K562 (cell line): ENCODE measurements around the gene ELF3. TPM values are rescaled to one million over a fixed set of nuclear protein-coding genes. Genes with fewer than 3 reads are reported as not detected.
A peak's percentile ranks its signal among the peaks of the same experiment; 100 is the strongest.

Source experiments
- ATAC-seq: fragments of 200-7000 bp; cut with Tn5 transposase; 3 replicates; pipeline ENCODE4 v1.9.1; 2020; ENCODE audit warnings: moderate library complexity
- BruUV-seq: library from RNA; stranded (reverse); fragments of 400-500 nt; replicated peaks from 2 replicates; lab custom pipeline; 2021; lab: Mats Ljungman, UMichigan
- CTCF ChIA-PET: fragments of 300-600 bp; formaldehyde crosslinking; extraction: SDS; loops from one replicate; lab custom pipeline; 2021; ENCODE audit warnings: low intra/inter-chr PET ratio; lab: Yijun Ruan, JAX
- POLR2A ChIA-PET: fragments of 300-600, 350-650 bp; sonication (Branson Sonifier 250); formaldehyde crosslinking; extraction: SDS; loops from one replicate; lab custom pipeline; 2021; ENCODE audit warnings: antibody characterized with exemption, inconsistent platforms; lab: Yijun Ruan, JAX
- DNase-seq, 4 experiments: peaks; one replicate each; pipeline versions ENCODE4 v3.0.0 to v3.0.0-alpha.2; 2011 to 2018; ENCODE audit warnings: low spot score in 3 of 4, mixed read lengths in 3 of 4; ENCODE audit errors: extremely low read depth in 1 of 4
- FAIRE-seq: peaks from 2 replicates; lab custom pipeline; 2011; peaks lifted over from hg19 to GRCh38; lab: Jason Lieb, UNC
- H2AFZ ChIP-seq: 2 replicates; pipeline ENCODE4 v1.6.0; 2011; ENCODE audit warnings: low read depth, low read length, control low read depth, inconsistent platforms
- H3K27ac ChIP-seq: fragments of 200-600 bp; 3 replicates; pipeline ENCODE4 v1.8.0; 2011; ENCODE audit warnings: low read depth, mild to moderate bottlenecking, control low read depth, inconsistent platforms, low read length, moderate library complexity, mixed read lengths; ENCODE audit errors: extremely low read depth
- H3K27me3 ChIP-seq, 2 experiments: fragments of 300-600 bp in 1 of 2; 2 replicates in 1 of 2; 3 replicates in 1 of 2; pipeline versions ENCODE4 v1.6.0 to v1.8.0; 2011; ENCODE audit warnings: inconsistent platforms in 2 of 2, low read length in 2 of 2, mild to moderate bottlenecking in 1 of 2, mixed read lengths in 1 of 2, moderate library complexity in 1 of 2; ENCODE audit not compliant: control insufficient read depth in 2 of 2, insufficient read depth in 2 of 2
- H3K36me3 ChIP-seq: fragments of 300-600 bp; 3 replicates; pipeline ENCODE4 v1.8.0; 2011; ENCODE audit warnings: mild to moderate bottlenecking, low read length, inconsistent platforms; ENCODE audit not compliant: control insufficient read depth, insufficient read depth
- H3K4me1 ChIP-seq, 2 experiments: fragments of 200-600 bp in 1 of 2; replicated peaks in 1 of 2; 2 replicates in 1 of 2; 3 replicates in 1 of 2; pipeline versions ENCODE4 v1.5.1 to v1.8.0; 2011; ENCODE audit warnings: inconsistent platforms in 2 of 2, low read length in 2 of 2, mild to moderate bottlenecking in 1 of 2, mixed read lengths in 1 of 2, moderate library complexity in 1 of 2; ENCODE audit not compliant: control insufficient read depth in 2 of 2, insufficient read depth in 2 of 2
- H3K4me2 ChIP-seq: 2 replicates; pipeline ENCODE4 v1.6.1; 2011; ENCODE audit warnings: low read length, control low read depth, inconsistent platforms, mixed read lengths; ENCODE audit not compliant: insufficient read depth
- H3K4me3 ChIP-seq: fragments of 200-600 bp; sonication (generic), shearing (Covaris generic); 2 replicates; pipeline ENCODE4 v1.5.1; 2016; ENCODE audit warnings: control low read depth, inconsistent platforms
- H3K79me2 ChIP-seq: fragments of 200-600 bp; 3 replicates; pipeline ENCODE4 v1.8.0; 2011; ENCODE audit warnings: low read length, inconsistent platforms; ENCODE audit not compliant: control insufficient read depth, insufficient read depth
- H3K9ac ChIP-seq, 2 experiments: 2 replicates each; pipeline versions ENCODE4 v1.6.0 to v1.6.1; 2011; ENCODE audit warnings: low read depth in 2 of 2, low read length in 2 of 2, control low read depth in 1 of 2, inconsistent platforms in 1 of 2, mild to moderate bottlenecking in 1 of 2, mixed read lengths in 1 of 2; ENCODE audit not compliant: insufficient read depth in 1 of 2
- H3K9me1 ChIP-seq: one replicate; pipeline ENCODE4 v1.6.0; 2011; ENCODE audit warnings: inconsistent platforms, mild to moderate bottlenecking, low read length, moderate library complexity; ENCODE audit not compliant: control insufficient read depth, insufficient read depth
- H3K9me3 ChIP-seq: replicated peaks from 2 replicates; pipeline ENCODE4 v1.5.1; 2011; ENCODE audit warnings: low read depth, low read length, inconsistent platforms; ENCODE audit not compliant: control insufficient read depth, insufficient read depth
- H4K20me1 ChIP-seq: replicated peaks from 2 replicates; pipeline ENCODE4 v1.6.1; 2011; ENCODE audit warnings: low read length, inconsistent platforms, mixed read lengths; ENCODE audit not compliant: control insufficient read depth, insufficient read depth
- EWSR1 ChIP-seq: fragments of 450-650 bp; IDR thresholded peaks from 2 replicates; pipeline ENCODE4 v1.6.1; 2018; ENCODE audit warnings: borderline replicate concordance, mild to moderate bottlenecking, low read depth, moderate library complexity; ENCODE audit not compliant: partially characterized antibody
- FUS ChIP-seq: fragments of 200-400 bp; formaldehyde crosslinking; optimal IDR thresholded peaks from 2 replicates; pipeline ENCODE3; 2017; ENCODE audit warnings: low read depth, low read length
- GABPB2 ChIP-seq: fragments of 250-450 bp; sonication (Bioruptor Pico); conservative IDR thresholded peaks from 2 replicates; pipeline ENCODE4 v1.5.1; 2021; ENCODE audit warnings: mild to moderate bottlenecking
- LEF1 ChIP-seq: fragments of 450-650 bp; IDR thresholded peaks from 2 replicates; pipeline ENCODE4 v1.6.1; 2016; ENCODE audit warnings: mild to moderate bottlenecking
- MEF2D ChIP-seq: conservative IDR thresholded peaks from 2 replicates; pipeline ENCODE4 v1.6.1; 2016; ENCODE audit warnings: low read depth, missing genetic modification characterization, missing compliant biosample characterization
- MTA2 ChIP-seq: fragments of 450-650 bp; IDR thresholded peaks from 2 replicates; pipeline ENCODE4 v1.6.1; 2016; ENCODE audit warnings: low read depth
- NCOA1 ChIP-seq: fragments of 450-650 bp; IDR thresholded peaks from 2 replicates; pipeline ENCODE4 v1.6.1; 2016; ENCODE audit warnings: low read depth
- NFATC3 ChIP-seq: fragments of 450-650 bp; IDR thresholded peaks from 2 replicates; pipeline ENCODE4 v1.6.1; 2017; ENCODE audit warnings: mild to moderate bottlenecking
- PBX2 ChIP-seq, 2 experiments: IDR thresholded peaks in 1 of 2; conservative IDR thresholded peaks in 1 of 2; 2 replicates each; pipeline ENCODE4 v1.6.1; 2016; ENCODE audit warnings: low read depth in 2 of 2, mild to moderate bottlenecking in 1 of 2, missing compliant biosample characterization in 1 of 2, missing genetic modification characterization in 1 of 2, moderate library complexity in 1 of 2
- PML ChIP-seq: IDR thresholded peaks from 2 replicates; pipeline ENCODE4 v1.6.1; 2012; ENCODE audit warnings: low read length, inconsistent platforms
- PRDM10 ChIP-seq: fragments of 450-650 bp; IDR thresholded peaks from 2 replicates; pipeline ENCODE4 v1.6.1; 2018; ENCODE audit not compliant: partially characterized antibody
- TRIM24 ChIP-seq, 2 experiments: fragments of 450-650 bp; IDR thresholded peaks; 2 replicates each; pipeline ENCODE4 v1.6.1; 2016
- XRCC5 ChIP-seq: fragments of 200-400 bp; formaldehyde crosslinking; IDR thresholded peaks from 2 replicates; pipeline ENCODE4 v1.6.1; 2017; ENCODE audit warnings: low read depth, mild to moderate bottlenecking, low read length
- ZBTB34 ChIP-seq: fragments of 250-450 bp; sonication (Bioruptor Pico); IDR thresholded peaks from 2 replicates; pipeline ENCODE4 v1.8.0; 2021; ENCODE audit warnings: mild to moderate bottlenecking, moderate library complexity
- ZNF41 ChIP-seq: fragments of 250-450 bp; sonication (Bioruptor Pico); conservative IDR thresholded peaks from 2 replicates; pipeline ENCODE4 v1.4.0; 2020; ENCODE audit warnings: mild to moderate bottlenecking
- ZNF507 ChIP-seq: conservative IDR thresholded peaks from 2 replicates; pipeline ENCODE4 v1.6.1; 2017; ENCODE audit warnings: missing genetic modification characterization, missing compliant biosample characterization
- WGBS: fragments of 100-300 bp; shearing (Covaris generic); methylation state at CpG from one replicate; pipeline ENCODE4 v1.1.6; 2016; ENCODE audit warnings: low coverage, mixed read lengths; ENCODE audit not compliant: insufficient coverage; ENCODE audit errors: missing lambda C conversion rate; 5-methylcytosine and 5-hydroxymethylcytosine counted together
- in situ Hi-C: fragments of 300-500 bp; cut with MboI; formaldehyde crosslinking; loops from 4 replicates; pipeline ENCODE4 v1.15.0; 2018; ENCODE audit warnings: inconsistent platforms, mixed read lengths
- intact Hi-C: fragments of 100-400 bp; cut with micrococcal nuclease; formaldehyde crosslinking; loops from 2 replicates; pipeline ENCODE4 v1.14.2; 2022
- polyA plus RNA-seq, 8 experiments: library from polyadenylated mRNA; depleted of rRNA in 4 of 8; stranded (reverse) in 5 of 8; unstranded in 3 of 8; fragments of >200 nt; fragmentation: Nextera tagmentation in 2 of 8; fragmentation: Illumina TruSeq in 1 of 8; extraction: Ambion mirVana in 2 of 8; extraction: Trizol in 1 of 8; gene quantifications; 2 replicates each; pipeline versions ENCODE4 v1.2.1 to v1.2.3, GENCODE V29; 2011 to 2014; ENCODE audit warnings: inconsistent platforms in 1 of 8, missing spikeins in 1 of 8
- total RNA-seq, 7 experiments: library from RNA; depleted of rRNA in 6 of 7; stranded (reverse); fragments of >200 nt in 6 of 7; fragmentation: Illumina TruSeq in 2 of 7; extraction: Trizol in 2 of 7; gene quantifications; 2 replicates each; pipeline versions ENCODE4 v1.2.1 to v1.2.3, GENCODE V29; 2011 to 2021; ENCODE audit warnings: low replicate concordance in 1 of 7

The ELF3 gene
- total and polyA plus RNA-seq, 9 of the 15 experiments (the other 6 are each of a cell fraction or from before 2014, with no cell fraction given), result 0.03 to 1.2 (median 0.07) TPM; not detected in 4

GRCh38 chr1:201988601-201989000 is 21.8 kb upstream of the ELF3 start:
- H3K79me2 ChIP-seq, result peaks cover 33% of the 10 kb centered on the region
- WGBS, result 76% methylated on average over 7 of the region's 7 CpGs
- DNase-seq, result peak in 1 of 4 experiments; percentile 7
- H2AFZ ChIP-seq, result no peak overlapping the region
- no peaks in the 10 kb centered on the region for H3K9me1 ChIP-seq
- ATAC-seq, result no peak
- H4K20me1 ChIP-seq, result peaks cover 12% of the 10 kb centered on the region
- no peaks in the 10 kb centered on the region for H3K9me3 ChIP-seq
- H3K4me3 ChIP-seq, result no peak overlapping the region
- intact Hi-C loops, result no loop called here
- no peak overlapping the region for H3K9ac ChIP-seq
- in situ Hi-C loops, result no loop called here
- peaks cover 2 to 5% of the 10 kb centered on the region in 2 experiments; a peak in 3 of 5 replicates for H3K4me1 ChIP-seq
- TF ChIP-seq NFATC3 (no peak), PRDM10 (no peak), EWSR1 (no peak), MEF2D (tag) (no peak), ZNF41 (no peak), XRCC5 (no peak), GABPB2 (no peak), FUS (no peak), TRIM24 (IDR thresholded peaks at IDR 0.05) (no peak), MTA2 (no peak), ZNF507 (tag) (no peak), PML (no peak), LEF1 (no peak), ZBTB34 (CRISPR knock-in tag) (no peak), NCOA1 (no peak), PBX2 (CRISPR knock-in tag; IDR thresholded peaks at IDR 0.05; ENCODE audit: low read depth) (no peak), PBX2 (tag; conservative IDR thresholded peaks at IDR 0.05; ENCODE audit: low read depth) (no peak)
- FAIRE-seq, result no peak
- no TSS peak for BruUV-seq
- H3K27ac ChIP-seq, result no peak overlapping the region
- CTCF ChIA-PET, result interaction anchor here (0.6 kb wide), 1 partner anchor 765 kb away, joined by 3 read pairs; no protein-coding TSS in a partner anchor
- POLR2A ChIA-PET, result interaction anchor here (1.0 to 2.8 kb wide), 5 partner anchors 11 to 136 kb away, joined by 3 to 21 read pairs (median 4); no protein-coding TSS in a partner anchor
- H3K36me3 ChIP-seq, result peaks cover 73% of the 10 kb centered on the region
- H3K27me3 ChIP-seq, result no peaks in the 10 kb centered on the region
- H3K4me2 ChIP-seq, result no peak overlapping the region
